Inflammatory macrophage (primary cell): ENCODE data around the gene PSMC5.

Experiments
- DNase-seq, 2 donors: peaks; one replicate each; pipeline ENCODE4 v3.0.0-alpha.2; 2020 to 2022

PSMC5 gene

GRCh38 chr17:63821804-63822203, 5.4 kb upstream of the PSMC5 start:
- DNase-seq, result no peak

- no peak for DNase-seq
These were observed 4.7 kb upstream of the PSMC5 start for GRCh38 chr17:63822537-63822936.

- DNase-seq, result no peak
These were observed 3.4 kb upstream of the PSMC5 start for GRCh38 chr17:63823659-63824331.

GRCh38 chr17:63824362-63824761, 2.9 kb upstream of the PSMC5 start:
- DNase-seq, result no peak

GRCh38 chr17:63826468-63827001, 696 bp upstream of the PSMC5 start:
- peak in 1 of 2 donors; percentile 18 for DNase-seq

- no peak for DNase-seq
These were observed 580 bp downstream of the PSMC5 start for GRCh38 chr17:63827801-63828221.

- no peak for DNase-seq
These were observed 1.7 kb downstream of the PSMC5 start for GRCh38 chr17:63828936-63829335.

GRCh38 chr17:63830278-63830677, 3.0 kb downstream of the PSMC5 start:
- no peak for DNase-seq

GRCh38 chr17:63830904-63831491, 3.8 kb downstream of the PSMC5 start:
- no peak for DNase-seq

- DNase-seq, result no peak
These were observed 4.3 kb downstream of the PSMC5 start for GRCh38 chr17:63831505-63831904.

GRCh38 chr17:63832014-63832413, 4.8 kb downstream of the PSMC5 start:
- DNase-seq, result no peak

- DNase-seq, result no peak
These were observed 5.2 kb downstream of the PSMC5 start for GRCh38 chr17:63832455-63832854.

- DNase-seq, result no peak
These were observed 6.0 kb downstream of the PSMC5 start for GRCh38 chr17:63833026-63833740.

- no peak for DNase-seq
These were observed 6.6 kb downstream of the PSMC5 start for GRCh38 chr17:63833741-63834373.

- DNase-seq, result peak; percentile 68 to 81
These were observed 7.4 kb downstream of the PSMC5 start for GRCh38 chr17:63834431-63835166.

- DNase-seq, result no peak
These were observed 8.0 kb downstream of the PSMC5 start for GRCh38 chr17:63835167-63835720.

- DNase-seq, result no peak
These were observed 9.6 kb downstream of the PSMC5 start for GRCh38 chr17:63836811-63837210.

- DNase-seq, result no peak
These were observed 10.2 kb downstream of the PSMC5 start for GRCh38 chr17:63837480-63837879.

GRCh38 chr17:63837962-63838600, 10.8 kb downstream of the PSMC5 start:
- no peak for DNase-seq

GRCh38 chr17:63838631-63839171, 11.5 kb downstream of the PSMC5 start:
- DNase-seq, result no peak
